Eye (tissue), 1 donor: ENCODE results near the gene TMEM185B.
"Not testable (repeated sequence)": the region's sequence is repeated elsewhere in the genome, so short reads cannot be mapped to it uniquely, and the experiment has no call there.

Experiments used
- DNase-seq: peaks from one replicate; pipeline ENCODE4 v3.0.0-alpha.2; 2015

TMEM185B gene

DNA sequence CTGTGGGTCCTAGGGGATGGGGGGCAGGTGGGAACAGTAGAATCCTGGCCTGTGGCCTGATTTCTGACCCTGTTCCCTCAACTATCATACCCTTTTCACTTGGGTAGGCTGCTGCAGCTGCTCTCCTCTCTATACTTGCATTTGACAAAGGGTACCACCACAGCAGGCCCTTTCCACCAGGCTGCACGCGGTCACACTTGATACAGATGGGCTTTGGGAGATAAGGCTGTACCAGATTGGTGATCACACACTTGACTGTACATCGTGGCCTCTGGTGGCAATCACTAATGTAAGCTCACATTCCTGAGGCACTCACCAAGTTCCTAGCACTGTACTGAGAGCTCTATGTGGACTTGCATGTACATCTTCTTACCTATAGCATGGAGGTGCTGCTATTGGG, 27.9 kb upstream of the TMEM185B start:
- peak; percentile 57 for DNase-seq

DNA sequence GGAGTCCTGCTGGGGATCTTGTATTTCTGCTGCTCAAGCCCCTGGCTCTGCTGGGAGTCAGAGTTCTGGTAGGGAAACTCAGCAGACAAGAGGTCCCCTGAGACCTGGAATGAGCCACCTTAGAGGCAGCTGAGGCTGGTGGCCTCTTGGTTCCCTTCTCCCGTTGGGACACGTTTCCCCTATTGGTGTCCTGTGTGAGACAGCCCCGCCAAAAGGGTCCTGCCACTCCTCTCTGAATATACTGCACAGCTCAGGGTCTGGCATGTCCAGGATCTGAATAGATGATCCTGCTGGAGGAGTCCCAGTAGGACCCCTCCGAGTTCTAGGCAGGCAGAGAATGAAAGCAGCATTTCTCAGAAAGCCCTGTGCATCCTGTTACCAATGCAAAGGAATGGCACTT, 27.4 kb upstream of the TMEM185B start:
- no peak for DNase-seq

DNA sequence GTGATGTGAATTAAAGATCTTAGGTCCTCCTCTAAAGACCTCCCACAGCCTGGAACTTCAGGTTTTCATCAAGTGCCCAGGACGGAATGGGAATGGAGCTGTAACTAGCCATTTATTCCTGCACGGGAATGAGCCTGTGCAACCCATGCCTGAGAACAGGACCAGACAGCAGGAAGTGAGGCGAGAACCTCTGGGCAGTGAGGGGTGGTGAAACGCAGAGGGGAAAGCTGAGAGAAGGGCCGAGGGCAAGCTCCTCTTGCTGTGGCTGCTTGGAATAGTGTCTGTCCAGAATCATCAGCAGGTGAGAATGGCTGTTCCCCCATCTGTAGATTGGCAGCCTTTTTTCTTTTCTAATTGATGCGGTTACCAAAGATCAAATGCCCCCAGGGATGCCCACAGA, 24.7 kb upstream of the TMEM185B start:
- no peak for DNase-seq

DNA sequence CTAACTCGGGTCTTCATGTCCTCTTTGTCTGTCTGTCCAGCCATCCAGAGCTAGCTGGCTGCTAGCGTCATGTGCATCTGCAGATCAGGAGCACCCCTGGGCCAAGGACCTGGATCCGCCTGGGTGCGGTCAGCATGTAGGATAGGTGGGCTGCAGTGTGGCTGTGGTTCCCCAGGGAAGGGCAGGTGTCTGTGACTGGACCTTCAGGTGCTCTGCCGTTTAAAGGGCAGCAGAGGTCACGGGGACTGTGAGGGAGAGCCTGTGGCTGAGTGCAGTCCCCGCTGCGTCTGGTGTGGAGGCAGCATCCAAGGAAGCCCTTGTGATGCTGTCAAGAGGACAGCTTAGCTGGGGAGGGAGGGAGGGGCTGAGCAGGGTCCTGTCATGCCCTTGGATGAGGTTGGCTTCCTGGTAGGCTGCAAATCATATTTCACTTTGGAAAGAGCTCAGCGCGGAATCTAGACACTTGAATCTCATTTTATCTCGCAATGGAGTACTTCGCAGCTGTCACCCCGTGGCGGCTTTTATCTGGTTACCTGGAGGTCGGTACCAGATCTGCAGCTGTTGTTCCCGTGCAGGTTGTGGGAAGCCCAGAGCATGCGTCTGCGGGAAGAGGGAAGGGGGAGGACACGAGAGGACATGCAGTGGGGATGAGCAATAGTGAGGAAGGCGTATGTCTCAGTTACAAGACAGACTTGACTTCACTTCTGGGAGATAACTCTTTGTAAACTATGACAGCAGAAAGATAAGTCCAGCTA, 23.5 kb upstream of the TMEM185B start:
- DNase-seq = no peak

DNA sequence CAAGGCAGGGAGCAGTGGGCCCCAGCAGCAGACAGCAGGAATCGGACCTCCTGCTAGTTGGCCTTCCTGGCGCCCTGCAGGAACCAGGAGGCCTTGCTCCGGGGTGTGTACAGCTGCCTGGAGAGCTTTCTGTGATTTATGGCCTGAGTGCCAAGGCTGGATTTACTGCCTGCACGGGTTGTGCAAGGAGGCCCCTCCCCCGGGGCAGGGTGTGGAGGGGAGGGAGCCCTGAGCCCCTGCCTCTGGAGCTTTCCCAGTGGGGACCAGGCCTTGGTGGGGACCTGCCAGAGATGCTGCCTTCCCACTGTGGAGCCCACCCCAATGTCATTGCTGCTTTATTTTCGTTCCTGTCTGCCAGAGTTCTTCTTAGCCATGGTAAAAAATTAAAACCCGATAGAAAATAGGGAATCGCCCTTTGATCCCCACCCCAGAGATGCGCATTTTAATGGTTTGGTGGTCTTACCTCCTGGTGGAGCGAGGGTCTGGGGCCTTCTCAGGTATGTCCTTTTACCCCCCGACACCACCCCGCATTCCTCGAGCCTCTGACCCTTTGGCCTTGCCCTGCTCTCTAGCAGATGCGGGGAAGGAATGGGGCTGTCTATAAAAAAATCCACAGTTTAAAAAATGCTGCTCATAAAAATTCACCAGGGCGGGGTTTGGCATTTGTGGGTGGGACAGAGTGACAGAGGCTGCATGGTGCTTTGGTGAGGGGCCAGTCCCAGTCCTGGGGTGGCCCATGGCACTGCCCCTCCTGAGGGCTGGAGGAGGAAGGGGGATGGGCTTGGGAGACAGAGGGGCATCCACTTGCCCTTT, 22.5 kb upstream of the TMEM185B start:
- no peak for DNase-seq

DNA sequence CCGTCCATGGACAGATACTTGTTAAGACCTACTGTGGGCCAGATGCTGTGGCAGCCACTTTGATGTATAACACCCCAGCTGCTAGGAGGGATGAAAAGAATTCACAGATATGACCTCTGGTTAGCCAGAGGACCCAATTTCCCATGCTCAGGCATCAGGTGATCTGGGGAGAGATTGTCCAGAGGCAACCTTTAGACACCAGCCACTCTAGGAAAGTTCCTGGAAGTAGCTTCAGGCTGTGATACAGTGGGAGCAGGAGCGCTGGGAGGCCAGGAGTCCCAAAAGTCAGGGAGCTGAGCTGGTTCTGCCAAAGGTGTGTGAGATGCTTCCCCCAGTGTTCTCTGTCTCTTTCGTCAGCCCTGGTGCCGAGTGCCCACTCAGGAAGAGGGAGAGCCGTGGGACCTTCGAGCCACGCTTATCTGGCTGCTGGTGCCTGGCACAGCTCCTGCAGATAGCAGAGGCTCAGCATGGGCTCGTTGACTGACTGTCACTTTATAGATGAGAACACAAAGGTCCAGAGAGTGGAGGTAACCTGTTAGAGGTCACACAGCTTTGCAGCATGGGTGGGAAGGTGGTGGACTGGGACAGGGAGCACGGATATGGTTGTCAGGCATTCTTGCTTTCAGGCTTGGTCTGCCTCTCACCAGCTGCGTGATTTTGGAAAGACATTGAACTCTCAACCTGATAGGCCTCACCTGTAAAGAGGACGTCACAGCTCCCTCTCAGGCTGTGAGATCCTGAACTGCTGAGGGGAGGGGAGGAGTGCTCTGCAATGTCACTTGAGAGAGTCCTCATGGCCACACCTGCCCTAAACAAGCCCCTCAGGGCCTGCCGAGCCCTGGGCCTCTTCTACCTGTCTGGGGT, 21.7 kb upstream of the TMEM185B start:
- no peak for DNase-seq

DNA sequence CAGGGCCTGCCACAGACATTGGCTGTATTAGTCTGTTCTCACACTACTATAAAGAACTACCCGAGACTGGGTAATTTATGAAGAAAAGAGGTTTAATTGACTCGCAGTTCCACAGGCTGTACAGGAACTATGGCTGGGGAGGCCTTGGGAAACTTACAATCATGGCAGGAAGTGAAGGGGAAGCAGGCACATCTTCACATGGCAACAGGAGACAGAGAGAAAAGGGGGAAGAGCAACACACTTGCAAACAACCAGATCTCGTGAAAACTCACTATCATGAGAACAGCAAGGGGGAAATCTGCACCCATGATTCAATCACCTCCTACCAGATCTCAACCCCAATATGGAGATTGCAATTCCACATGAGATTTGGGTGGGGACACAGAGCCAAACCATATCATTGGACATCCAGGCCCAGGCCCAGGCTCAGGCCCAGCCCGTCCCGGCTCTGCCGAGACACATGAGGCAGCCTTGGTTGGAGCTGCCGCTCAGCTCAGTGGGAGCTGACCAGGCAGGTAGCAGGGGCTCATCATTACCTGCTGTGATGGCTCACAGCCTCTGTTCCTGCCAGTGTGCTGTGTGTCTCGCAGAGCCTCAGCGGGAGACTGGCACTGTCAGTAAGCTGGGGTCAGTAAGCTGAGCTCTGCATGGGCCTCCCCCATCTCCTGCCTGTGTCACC, 20.8 kb upstream of the TMEM185B start:
- DNase-seq = no peak

DNA sequence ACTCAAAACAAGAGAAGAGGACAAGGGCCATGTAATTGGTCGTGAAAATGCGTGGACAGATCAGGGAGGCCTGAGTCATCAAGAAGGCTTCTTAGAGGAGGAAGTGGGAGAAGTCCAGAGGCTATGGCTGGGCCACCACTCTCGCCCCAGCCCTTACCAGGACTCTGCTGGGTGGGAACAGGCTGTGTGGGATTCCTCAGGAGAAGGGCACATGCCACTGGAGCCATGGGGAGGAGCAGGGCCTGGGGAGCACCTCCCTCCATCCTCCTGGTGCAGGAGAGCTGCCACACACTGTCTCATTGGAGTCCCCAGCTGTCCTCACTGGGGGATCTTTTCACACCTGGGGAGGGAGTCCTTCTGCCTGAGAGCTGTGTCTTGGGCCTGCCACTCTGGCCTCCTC, 20.0 kb upstream of the TMEM185B start:
- DNase-seq = no peak

DNA sequence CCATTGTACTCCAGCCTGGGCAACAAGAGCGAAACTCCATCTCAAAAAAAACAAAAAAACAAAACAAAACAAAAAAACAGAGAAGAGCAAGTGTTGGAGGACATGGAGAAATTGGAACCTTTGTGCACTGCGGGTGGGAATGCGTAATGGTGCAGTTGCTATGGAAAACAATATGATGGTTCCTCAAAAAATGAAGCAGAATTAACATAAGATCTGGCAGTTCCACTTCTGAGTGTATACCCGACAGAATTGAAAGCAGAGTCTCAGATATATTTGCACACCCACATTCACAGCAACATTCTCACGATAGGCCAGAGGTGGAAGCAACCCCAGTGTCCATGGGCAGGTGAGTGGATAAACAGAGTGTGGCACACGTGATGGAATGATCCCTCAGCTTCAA, 18.5 kb upstream of the TMEM185B start:
- DNase-seq = no peak

DNA sequence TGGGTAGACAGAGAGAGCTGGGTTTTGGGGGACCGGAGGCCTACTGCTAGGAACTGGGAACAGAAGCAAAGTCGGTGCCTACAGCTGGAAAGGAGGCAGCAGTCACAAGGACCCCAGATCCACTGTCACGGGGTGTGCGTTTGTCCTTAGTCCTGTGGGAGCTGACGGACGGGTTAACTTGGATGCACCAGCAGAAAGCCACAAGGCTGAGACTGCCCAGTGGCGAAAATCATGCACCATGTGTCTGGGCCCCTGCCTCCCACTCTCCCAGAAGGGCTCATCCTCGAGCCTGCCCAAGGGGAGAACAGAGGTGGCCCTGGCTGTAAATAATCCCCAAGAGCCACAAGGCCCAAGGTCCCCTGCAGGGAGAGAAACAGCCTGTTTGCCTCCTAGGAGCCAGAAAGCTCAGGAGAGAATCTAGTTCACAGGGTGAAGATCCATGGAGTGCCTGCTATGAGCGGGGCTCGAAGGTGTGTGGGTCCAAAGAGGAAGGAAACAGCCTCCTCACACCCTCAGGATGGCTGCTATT, 17.8 kb upstream of the TMEM185B start:
- no peak for DNase-seq

DNA sequence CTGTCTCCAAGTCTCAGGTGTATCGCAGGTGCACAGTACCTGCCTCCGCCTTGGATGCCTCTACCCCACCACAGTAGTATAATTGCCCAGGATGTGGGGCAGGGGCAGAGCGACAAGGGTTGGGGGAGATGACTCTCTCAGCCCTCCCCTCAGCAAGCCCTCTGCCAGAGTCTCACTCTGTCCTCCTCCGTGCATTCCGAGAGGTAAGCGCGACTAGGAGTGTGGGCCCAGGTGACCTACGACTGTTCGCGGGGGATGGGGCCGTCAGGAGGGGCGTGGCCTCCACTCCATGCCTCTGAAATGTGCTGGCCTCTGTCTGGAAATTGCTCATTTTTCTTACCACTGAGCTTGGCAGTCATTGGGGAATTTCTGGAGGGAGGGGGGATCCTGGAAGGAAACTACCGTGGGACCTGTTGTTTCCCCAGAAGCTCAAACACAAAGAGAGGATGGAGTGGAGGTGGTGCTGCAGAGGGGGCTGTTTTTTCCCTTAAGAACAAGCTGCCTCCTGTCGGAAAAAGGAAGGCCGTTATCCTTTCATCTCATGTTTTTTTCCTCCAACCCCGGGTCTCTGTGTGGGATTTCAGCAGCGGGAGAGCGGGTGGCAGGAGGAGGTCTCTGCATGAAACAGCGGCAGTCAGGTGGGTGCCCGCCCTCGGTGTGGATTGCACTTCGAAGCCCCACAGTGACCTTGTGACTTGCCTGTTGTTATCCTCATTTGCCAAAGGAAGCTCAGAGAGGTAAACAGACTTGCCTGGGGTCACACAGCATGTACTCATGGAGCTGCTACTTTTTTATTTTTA, 16.5 kb upstream of the TMEM185B start:
- DNase-seq = peak; percentile 38

DNA sequence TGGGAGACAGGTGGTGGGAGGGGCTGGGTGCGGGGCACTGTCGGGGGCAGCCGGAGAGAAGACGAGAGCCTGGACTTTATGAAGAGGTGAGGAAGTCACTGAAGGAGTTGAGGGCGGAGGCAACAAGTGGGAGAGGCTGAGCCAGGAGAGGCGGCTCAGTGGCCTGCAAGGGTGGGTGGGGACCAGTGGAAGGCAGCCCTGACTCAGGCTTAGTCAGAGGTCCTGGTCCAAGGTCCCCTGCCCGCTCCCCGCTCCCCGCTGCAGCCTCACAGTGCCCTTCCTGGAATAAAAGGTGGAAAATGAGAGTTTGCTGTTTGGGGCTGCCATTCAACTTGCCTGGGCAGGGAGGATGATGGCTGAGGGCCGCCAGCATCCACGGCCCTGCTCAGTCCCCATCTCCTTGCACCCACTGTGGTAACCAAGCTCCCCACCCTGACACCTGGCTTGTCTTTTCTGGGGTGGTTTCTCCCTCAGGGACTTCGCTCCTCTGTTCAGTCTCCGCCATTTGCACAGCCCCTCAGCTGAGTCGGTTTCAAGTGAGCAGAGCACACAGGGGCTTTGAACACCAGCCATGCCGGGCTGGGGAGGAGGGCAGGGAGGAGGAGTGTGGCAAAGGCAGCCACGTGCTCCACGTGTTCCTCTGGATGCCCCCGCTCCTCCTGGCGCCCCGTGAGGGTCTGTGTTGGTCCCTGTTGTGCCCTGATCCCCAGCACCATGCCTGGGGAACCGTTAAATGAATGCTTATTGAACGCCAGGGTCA, 15.7 kb upstream of the TMEM185B start:
- no peak for DNase-seq

DNA sequence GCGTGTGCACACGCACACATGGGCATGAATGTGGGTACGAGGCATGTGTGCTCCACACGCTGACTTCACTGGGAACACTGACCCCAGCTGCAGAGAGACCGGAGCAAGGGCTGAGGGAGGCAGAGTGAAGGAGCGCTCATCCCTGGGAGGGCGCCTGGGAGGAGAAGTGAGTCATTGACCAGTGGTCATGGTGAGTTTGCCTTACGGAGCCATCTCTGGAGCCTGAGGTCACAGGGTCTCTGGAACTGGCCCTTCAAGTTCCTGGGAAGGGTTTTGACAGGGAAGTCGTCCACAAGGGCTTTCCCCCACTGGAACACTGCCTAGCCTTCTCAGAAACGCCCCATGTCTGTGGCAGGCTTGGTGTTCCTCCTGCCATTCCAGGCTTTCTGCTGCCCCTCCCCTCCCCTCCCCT, 14.3 kb upstream of the TMEM185B start:
- DNase-seq = no peak

DNA sequence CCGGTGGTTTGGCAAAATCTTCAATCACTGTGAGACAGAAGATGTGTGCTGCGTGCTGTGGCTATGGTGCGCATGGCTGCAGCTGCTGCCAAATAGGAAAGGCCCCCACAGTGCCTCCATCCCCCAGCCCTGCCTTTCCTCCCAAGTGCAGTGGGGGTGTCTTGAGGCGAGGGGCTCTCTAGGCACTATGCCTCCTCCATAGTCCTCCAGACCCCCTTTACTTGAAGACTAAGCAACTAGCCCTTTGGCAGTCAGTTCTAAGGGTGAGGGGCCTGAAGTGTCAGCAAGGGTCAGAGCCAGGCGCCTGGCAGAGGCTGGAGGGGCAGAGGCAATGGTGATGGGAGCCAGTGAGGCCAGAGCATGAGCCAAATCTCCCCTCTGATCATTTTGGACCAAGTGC, 13.6 kb upstream of the TMEM185B start:
- no peak for DNase-seq

DNA sequence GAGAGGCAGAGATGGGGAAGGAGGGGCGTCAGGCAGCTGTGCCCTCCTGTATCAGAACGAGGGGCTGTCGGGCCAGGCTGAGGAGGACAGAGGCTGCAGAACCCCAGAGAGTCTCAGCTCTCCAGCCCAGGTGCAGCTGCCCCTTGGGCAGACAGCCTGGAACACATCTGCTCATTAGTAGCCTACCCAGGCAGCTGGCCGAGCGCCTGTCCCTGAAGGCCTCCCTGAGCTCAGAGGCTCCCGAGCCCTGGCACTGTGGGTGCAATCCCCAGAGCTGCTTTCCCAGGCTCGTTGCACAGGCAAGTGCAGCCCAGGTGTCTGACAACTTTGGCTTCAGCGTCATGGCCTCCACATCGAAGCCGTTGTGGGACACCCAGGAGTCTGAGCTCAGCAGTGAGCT, 13.1 kb upstream of the TMEM185B start:
- DNase-seq = no peak

DNA sequence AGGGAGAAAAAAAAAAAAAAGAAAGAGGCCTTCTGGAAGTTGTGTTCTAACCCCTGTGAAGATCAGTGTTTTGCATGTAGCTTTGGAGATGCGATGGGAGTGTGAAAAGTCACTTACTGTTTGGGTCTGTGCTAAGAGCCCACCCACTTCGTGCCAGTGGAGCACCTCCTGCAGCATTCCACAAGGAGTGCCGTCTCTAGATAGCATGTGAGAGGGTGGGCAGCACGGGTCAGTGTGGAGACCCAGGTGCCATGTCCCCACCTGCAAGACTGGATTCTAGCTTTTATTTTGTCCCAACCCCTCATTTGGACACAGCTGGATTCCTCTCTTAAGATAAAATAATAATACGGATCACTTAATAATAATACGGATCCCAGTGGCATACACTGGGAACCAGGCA, 12.5 kb upstream of the TMEM185B start:
- no peak for DNase-seq

DNA sequence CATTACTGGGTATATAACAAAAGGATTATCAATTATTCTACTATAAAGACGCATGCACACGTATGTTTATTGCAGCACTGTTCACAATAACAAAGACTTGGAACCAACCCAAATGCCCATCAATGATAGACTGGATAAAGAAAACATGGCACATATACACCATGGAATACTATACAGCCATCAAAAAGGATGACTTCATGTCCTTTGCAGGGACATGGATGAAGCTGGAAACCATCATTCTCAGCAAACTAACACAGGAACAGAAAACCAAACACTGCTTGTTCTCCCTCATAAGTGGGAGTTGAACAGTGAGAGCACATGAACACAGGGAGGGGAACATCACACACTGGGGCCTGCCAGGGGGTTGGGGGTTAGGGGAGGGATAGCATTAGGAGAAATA, 12.0 kb upstream of the TMEM185B start:
- DNase-seq = not testable (repeated sequence)

DNA sequence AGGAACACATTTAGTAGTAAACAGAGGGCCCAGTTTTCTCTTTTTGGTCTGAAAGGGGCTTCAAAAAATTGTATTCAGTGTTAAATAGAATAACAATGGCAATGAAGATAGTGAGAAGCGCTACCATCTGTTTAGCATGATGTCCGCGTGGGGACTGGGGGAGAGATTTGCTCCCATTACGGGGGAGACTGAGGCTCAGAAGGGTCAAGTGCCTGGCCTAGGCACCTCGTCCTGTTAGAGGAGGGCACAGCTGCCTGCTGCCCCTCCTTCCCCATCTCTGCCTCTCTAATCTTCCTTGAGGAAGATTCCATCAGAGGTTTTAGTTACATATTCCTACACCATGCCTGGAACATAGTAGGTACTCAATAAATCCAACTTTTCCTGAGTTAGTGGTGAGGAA, 10.1 kb upstream of the TMEM185B start:
- DNase-seq = no peak

DNA sequence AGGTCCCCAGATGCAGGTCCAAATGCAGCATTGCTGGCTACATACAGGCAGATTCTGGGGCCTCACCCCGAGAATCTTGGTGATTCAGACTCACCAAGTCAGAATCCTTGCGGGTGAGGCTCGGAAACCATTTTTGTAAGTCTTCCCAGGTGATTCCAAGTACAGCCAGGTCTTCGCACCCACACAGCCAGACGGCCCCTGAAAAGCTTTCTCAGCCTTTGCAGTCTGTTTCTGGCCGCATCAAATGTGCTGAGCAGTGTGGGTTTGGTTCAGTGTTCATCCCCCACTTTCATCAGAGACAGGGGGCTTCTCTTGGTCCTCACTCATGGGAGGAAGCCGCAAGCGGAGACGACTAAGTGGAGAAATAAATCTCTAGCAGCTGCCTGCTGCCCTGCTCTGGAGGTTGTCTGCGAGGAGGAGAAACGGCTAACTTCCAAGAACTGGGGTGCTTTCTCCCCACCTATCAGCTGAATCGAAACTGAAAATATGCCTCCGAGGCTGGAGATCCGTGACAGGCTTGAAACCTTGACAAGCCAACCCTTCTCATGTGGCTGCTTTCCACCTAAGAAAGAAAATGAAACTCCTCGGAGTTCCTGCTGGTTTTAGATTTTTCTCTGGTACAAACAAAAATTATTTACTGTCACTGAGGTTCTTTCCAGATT, 8.9 kb upstream of the TMEM185B start:
- DNase-seq = no peak

DNA sequence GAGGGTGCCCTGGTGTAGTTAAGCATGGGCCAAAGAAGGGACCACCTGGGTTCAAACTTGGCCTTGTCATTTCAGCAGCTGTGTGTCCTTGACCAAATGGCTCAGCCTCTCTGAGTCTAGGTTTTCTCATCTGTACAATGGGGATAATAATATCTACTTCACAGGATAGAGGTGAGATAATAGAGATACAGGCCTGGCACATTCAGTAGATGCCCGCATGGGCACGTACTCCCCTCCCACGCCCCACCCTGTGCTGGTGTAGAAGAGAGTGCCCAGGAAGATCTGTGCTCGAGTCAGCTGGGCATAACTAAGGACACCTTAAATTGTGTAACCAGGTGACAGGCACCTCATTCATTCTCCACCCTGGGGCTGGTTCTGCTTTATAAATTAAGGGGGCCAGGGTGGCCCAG, 8.4 kb upstream of the TMEM185B start:
- no peak for DNase-seq
